Epithelial cell of esophagus (primary cell): ENCODE measurements around the gene CNOT11.

Experiments
- DNase-seq: peaks from one replicate; pipeline ENCODE4 v3.0.0; 2010; ENCODE audit warnings: low read depth
- H3K4me3 ChIP-seq: 2 replicates; pipeline ENCODE4 v1.5.1; 2011; ENCODE audit warnings: mild to moderate bottlenecking, low read length, control low read depth
- CTCF ChIP-seq: IDR thresholded peaks from 2 replicates; pipeline ENCODE4 v1.5.1; 2011; ENCODE audit warnings: low read depth, mild to moderate bottlenecking, low read length, control low read depth, inconsistent platforms; ENCODE audit not compliant: insufficient read depth; ENCODE audit errors: missing control alignments

The CNOT11 gene

DNA sequence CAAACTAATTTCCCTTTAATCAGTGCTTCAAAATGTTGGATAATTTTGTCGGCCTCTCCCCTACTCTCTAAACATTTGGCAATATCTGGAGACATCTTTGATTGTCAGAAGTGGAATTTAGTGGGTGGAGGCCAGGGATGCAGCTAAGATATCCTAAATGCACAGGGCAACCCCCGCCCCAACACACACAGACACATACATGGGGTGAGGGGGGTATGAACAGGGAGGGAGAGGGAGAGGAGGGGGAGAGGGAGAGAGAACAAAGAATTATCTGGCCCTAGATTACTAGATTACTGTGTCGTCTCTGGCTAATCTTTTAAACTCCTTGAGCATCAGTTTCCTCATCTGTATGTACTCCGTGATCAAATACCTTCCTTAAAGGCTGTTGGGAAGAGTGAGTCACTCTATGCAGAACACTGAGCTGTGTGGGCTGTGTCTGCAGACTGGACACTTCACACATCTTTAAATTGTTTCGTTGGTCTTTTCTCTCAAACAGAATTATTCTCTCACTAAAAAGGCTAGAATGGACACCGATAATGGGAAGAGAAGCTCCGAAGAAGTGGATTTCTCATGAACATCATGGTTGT is 52.9 kb downstream of the CNOT11 start:
- DNase-seq = peak; percentile 77
- no peak for TF ChIP-seq CTCF
- peak overlapping the region; percentile 63 for H3K4me3 ChIP-seq

- no peak for DNase-seq
- peak overlapping the region; percentile 63 for H3K4me3 ChIP-seq
- no peak for TF ChIP-seq CTCF
Observed at GRCh38 chr2:101306410-101306809, 53.7 kb downstream of the CNOT11 start.

DNA sequence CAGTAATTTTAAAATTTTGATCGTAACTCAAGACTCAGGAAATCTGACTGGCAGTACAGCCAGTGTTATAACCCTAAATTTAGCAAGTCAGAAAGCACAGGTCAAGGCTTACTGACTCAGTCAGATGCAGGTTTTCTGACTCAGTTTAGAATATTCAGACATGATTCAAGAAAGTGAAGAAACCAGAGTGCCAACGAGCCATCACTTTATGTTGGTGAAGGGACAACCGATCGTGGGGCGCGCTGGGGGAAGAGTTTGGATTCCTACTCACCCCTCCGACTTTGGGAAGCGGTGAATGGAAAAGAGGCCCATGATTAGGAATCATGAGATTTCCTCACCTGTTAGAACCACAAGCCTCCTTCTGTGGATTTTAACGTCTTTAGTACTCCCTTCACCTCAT is 54.8 kb downstream of the CNOT11 start:
- peak; percentile 61 for DNase-seq

GRCh38 chr2:101307950-101308431 is 55.3 kb downstream of the CNOT11 start:
- TF ChIP-seq CTCF = no peak
- H3K4me3 ChIP-seq = peak overlapping the region; percentile 63
- no peak for DNase-seq

More for the DNA sequence above, 54.8 kb downstream of the CNOT11 start:
- TF ChIP-seq CTCF = no peak
- H3K4me3 ChIP-seq = peak overlapping the region; percentile 63

DNA sequence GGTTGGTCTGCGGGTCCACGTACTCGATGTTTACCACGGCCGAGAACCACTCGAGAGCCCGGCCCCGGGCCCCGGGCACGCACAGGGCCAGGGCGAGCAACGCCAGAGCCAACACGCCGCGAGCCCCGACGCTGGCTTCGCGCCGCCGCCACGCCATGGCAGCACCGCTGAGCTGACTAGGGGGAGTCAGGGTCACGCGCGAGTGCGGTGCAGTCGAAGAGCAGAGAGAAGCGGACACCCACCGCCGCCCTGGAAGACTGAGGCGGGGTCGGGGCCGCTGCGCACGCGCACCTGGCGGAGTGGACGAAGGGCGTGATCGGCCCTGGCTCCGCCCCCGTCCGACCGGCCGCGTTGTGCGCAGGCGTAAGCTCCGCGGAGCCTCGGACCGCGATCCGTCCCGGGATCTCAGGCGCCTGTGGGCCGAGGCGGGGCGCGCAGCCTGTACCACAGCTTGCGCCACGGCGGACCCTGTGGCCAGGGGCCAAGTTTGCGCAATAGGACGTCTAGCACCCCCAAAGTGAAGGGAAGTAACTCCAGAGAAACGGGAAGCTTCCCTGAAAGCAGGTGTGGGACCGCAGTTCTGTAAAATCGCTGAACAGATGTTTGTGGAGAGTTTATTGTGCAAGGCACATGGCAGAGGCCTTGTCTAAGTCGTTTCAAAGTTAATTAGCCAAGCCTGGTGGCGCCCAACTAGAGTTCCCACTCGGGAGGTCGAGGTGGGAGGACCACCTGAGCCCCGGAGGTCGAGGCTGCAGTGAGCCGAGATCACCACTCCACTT is 55.9 kb downstream of the CNOT11 start, which contains the start of gene RNF149:
TSS of gene RNF149 (minus strand) at position 270 of the 779 bp plus-strand sequence. CDS start at position 157, 113 bp downstream.
- H3K4me3 ChIP-seq = peak within 1 kb of the TSS; percentile 63
- no peak for TF ChIP-seq CTCF
- peak; percentile 90 for DNase-seq

DNA sequence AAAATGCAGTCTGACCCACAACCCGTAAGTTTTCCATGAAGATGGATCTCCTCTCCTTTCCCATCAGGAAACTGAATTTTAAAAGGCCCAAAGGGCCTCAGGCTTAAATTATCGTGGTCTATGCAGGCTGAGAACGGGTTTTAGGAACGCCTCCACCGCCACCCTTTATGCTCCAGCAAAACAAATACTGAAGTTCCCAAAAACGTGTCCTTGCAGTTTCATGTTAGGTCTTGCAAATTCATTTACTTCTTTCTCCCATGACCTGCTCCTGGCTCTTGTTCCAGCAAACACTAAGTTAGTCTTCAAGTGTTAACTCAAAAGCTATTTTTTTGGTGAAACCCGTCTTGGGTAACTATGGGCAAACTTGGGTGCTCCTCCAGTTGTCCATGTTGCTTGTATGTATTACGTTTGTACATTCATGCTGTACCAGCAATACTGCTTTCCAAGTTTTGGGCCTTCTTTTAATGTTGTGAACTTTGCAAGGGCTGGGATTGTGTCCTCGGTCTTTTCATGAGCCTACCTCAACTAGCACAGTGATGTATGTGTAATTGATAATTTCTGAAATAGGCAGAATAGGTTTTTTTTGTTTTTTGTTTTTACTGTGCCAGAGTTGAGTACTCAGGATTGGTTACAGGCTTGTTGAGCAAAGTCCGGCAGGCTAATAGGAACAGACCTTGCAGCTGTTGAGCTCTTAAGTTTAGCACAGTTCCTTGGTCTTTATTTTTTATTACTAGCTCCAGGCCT is 57.6 kb downstream of the CNOT11 start:
- no peak overlapping the region for H3K4me3 ChIP-seq
- TF ChIP-seq CTCF = no peak
- DNase-seq = no peak
